ENCODE data around the gene IREB2.
"Not testable (repeated sequence)": the region's sequence is repeated elsewhere in the genome, so short reads cannot be mapped to it uniquely, and the experiment has no call there.

IREB2 gene

DNA sequence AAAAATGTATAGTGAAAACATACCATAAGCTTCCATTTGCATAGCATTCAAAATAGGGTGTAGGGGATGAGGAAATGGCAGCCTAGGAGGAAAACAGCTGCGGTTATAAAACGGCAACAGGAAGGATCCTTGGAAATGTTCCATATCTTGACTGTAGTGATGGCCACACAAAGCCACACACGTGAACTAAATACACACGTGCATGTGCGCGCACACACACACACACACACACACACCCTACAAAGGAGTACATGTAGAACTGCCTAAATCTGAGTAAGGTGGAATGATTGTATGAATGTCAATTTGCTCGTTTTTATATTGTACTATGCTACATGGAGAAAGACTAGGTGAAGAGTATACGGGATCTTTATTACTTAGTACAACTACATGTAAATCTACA is 3.9 kb upstream of the IREB2 start:
- no peak for DNase-seq (ENCODE audit: low spot score)

DNA sequence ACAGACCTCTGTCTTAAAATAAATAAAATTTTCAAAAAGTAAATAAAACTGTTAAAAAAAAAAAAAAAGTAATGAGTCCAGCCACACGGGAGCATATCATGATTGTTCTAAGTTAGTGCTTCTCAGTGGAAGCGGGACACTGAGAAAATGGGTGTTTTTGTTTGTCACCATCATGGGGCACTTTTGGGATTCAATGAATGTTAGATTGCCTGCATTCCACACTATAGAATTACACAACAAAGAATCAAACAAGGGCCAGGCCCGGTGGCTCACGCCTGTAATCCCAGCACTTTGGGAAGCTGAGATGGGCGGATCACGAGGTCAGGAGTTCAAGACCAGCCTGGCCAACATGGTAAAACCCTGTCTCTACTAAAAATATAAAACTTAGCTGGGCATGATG is 3.3 kb upstream of the IREB2 start:
- not testable (repeated sequence) for DNase-seq (ENCODE audit: low spot score)

DNA sequence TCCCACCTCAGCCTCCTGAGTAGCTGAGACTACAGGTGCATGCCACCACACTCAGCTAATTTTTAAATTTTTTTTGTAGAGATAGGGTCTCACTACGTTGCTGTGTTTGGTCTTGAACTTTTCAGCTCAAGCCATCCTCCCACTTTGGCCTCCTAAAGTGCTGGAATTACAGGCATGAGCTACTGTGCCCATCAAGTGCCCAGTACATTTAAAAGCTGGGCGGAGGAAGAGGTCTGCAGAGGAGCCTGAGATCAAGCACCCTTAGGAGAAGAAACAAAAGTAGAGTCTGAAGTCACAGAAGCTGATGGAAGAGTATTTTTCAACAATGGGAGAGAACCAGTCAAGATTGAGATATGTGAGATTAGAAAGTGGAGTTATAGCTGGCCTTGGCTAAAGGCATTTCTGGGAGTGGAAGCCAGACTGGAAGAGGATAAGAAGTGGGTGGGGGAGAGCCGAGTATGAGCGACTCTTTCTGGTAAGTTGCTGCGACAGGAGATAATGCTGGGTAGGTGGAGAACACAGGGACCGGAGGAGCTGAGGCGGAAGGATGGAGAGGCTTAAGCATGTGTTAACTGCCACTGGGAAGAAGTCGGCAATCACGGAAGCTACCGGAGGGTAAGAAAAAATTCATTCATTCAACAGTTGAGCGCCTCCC is 782 bp upstream of the IREB2 start:
- peak; percentile 24 for DNase-seq (ENCODE audit: low spot score)

DNA sequence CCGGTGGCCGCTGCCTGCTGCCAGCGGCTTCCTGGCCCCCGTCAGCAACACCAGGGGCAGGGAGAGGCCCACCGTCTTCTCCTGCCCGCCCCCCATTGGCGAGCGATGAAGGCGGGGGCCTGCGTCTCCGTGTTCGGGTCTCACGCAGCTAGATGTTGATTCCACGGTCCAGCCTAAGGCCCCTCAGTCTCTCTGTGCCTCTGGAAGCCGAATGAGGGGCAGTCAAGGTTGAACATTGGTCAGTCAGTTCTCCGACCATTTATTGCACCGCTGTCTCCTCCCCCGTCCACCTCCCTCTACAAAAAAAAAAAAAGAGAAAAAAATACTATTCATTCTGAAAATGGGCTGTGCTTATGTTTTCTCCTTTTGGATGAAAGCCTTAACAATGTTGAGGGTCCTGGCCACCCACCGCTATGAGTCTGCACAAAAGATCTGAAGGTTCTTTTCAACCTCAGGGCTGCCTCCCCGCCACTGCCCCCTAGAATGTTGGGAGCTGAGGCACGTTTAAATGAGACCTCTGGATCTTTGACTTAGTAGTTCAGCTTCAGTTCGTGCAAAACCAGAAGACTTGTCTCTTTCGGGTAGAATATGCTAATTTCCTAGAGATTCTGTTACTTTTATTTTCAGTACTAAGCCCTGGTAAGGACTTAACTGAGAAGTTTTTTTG is 736 bp downstream of the IREB2 start:
- no peak for DNase-seq (ENCODE audit: low spot score)

DNA sequence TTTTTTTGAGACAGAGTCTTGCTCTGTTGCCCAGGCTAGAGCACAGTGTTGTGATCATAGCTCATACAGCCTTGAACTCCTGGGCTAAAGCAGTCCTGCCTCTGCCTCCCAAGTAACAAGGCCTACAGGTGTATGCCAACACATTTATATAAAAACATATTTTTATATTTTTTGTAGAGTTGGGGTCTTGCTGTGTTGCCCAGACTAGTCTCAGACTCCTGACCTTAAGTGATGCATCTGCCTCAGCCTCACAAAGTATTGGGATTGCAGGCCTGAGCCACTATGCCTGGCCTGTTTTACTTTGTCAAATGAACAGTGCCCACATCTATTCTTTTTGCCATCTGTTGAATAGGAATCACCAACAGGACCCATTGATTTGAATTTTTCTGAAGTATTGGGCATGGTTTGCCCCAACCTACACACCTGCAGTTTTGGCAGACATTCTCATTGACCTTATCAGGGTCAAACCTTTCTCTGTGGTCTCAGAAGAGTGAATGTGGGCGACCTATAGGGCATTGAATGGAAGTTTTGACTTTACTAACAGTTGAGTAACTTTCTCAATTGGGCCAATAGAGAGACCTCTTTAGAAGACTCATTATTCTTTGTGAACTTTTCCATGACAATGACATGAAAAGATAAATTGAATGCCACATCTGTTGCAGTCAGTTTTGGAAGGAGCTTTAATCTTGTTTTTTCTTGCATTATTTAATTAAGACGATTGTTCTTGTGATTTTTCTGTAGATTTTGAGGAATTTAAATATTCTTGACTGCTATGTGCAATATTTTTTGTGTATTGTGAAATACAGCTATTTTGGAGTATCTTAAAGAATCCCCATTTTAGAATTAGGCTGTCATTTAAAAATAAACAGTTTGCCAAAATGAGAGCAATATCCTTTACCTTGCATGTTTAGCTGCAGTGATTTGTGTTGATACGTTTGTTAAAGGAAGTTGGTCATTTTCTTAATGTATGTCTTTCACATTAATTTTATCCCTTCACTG is 2.7 kb downstream of the IREB2 start:
- no peak for DNase-seq (ENCODE audit: low spot score)

DNA sequence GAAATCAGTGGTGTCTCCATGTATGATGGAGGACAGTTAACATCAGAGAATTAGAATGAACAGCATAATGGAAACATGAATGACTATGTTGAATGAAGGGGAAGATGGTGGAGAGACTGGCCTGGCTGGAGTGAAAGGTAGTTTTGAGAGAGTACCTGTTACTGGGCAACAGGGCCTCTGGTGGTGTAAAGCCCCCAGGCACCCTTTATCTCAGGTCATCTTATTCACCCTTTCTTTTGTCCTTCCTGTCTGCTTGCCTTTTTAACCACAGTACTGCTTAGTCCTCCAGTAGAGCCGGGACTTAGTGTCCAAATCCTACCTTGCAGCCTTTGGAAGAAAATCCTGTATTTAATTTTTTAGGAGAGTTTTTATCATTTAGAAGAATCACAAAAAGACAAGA is 6.2 kb downstream of the IREB2 start:
- no peak for DNase-seq (ENCODE audit: low spot score)

DNA sequence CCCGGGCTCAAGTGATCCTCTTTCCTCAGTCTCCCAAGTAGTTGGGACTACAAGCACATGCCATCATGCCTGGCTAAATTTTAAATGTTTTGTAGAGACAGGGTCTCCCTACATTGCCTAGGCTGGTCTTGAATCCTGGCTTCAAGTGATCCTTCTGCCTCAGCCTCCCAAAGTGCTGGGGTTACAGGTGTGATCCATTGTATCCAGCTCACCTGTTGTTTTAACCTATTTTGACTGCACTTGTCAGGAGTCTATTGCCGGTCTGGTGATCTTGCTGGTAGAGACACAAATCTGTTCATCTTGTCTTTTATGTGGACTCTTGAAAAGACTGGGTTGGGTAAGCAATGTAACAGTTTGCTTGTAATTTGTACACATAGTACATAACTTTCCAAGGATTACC is 7.9 kb downstream of the IREB2 start:
- no peak for DNase-seq (ENCODE audit: low spot score)

DNA sequence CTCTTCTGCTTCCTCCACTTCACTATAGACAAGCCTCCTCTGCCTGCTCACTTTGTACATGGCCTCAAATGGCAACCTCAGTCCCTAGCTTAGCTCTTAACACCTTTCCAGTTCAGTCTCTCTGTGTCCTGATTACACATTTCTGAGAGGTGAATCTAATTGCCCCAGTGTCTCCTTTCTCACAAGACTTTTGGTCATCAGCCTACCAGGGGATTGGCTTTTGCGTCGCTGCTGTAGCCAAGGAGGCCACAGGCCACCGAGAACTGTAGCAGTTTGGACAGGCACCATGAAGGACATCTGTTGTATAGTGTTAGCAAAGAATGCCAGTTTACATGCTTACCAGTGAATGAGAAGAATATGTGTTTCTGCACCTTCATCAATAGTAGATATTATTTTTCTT is 8.5 kb downstream of the IREB2 start:
- DNase-seq (ENCODE audit: low spot score): no peak

DNA sequence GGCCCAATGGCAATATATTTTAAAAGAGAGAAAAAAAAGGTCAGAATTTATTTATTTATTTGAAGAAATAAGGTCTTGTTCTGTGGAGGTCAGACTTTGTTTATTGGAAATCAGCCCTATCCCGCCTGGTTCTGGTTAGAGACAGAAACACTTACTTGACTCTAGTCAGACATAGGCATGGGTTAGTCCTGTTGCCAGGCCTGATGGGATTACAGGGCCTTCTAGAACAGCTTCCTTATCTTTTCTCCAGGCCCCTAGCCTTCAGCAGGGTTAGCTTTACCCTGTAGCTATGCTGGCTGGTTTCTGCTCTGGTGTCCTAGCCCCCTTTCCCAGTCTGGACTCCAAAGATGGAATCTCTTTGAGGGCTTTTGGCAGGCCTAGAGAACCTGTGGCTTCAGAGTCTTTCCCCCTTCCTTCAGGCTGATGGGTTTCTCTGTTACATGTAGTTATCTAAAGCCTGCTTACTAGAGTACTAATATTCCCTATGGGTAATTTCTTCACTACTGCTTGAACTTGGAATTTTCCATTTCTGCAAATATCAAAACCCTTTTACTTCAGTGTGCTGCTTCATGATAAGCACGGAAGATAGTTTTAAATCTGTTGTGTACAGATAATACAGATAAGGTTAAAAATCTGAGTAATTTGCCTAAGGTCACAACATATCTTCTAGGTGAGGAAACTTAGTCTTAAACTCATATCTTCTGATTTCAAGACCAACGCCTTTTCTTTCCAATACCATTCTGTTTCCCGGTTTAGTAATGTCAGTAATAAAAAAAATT is 10.6 kb downstream of the IREB2 start:
- DNase-seq (ENCODE audit: low spot score): no peak

DNA sequence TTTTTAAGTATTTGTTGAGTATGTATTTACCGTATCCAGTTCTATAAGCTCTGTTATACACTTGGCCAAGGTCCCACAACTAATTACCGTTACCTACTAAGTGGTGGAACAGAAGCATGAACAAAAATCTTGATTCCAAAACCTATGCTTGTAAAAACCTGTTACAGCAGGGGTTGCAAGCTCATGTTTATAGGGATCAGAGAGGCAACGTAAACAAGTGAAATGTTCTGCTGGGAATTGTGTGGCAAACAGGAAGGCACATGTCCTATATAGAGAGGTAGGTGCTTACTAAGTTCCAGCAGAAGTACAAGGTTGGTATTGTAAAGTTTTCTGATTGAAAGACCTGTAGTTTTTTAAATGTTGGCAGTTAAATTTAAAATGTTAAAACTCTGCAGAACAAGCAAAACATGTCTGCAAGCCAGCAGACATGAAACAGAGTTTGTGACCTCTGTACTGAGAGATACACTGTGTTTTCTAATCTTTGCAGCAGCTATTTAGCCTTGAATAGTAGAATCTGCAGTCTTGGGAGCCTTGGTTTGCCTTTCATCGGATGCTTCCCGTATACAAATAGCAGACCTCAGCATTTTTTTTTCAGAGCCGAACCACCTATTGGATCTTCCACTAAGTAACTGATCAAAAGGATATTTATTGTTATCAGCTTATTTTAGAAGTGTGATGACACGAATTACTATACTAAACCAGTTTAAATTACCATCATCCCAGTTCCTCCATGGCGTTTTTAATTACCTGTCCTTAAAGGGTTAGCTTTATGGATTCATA is 11.4 kb downstream of the IREB2 start:
- no peak for DNase-seq (ENCODE audit: low spot score)

DNA sequence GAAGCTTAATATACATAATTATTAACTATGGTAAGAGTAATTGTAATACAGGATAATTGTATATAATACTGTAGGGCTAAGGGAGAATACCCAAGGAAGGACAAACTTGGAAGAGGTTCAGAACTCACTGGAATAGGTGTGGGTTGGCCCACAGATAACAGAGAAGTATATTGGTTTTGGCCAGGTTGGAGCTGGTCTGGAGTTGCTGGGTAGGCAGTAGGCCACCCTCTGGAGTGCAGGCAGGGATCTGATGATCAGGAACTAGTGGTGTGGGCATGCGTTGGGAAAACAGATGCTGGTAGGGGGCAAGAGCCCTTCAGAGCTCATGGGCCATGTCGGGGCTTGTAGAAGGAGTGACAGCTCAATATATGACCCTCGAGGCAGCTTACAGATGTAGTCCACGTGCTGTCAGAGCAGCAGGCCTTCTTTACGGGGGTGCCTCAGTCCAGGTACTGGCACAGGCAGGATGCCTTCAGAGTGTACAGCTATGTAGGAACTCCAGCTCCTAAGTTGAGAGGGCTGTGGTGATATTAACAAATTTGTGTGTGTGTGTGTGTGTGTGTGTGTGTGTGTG is 12.4 kb downstream of the IREB2 start:
- no peak for DNase-seq (ENCODE audit: low spot score)

DNA sequence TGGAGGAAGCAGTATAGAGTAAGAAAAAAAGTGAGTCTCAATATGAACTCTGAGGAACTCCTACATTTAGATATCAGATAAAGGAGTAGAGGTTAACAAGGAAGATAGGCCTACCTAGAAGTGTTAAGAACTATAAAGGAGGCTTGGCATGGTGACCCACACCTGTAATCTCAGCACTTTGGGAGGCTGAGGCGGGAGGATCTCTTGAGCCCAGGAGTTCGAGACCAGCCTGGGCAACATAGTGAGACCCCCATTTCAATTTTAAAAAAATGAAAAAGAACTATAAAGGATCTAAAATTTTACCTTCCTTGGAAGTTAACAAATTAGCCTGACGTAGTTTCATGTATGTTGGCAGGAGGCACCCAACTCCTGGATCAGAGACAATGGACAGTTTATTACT is 14.5 kb downstream of the IREB2 start:
- no peak for DNase-seq (ENCODE audit: low spot score)

DNA sequence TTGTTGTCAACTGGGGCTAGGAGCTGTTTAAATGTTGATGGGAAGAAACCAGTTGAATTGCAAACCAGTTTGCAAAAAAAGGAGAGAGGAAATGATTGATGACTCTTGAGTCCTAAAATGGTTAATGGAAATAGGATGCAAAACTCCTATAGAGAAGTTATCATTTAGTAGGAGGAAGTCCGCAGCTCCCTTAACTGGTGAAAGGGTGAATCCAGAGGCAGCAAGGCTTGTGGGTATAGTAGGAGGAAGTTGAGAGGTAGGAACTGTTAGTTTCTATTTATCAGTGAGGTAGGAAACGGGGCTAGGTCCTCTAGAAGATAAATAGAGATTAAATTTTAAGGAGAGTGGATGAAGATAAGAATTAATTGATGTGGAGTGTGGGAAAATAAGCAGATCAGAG is 15.4 kb downstream of the IREB2 start:
- no peak for DNase-seq (ENCODE audit: low spot score)

DNA sequence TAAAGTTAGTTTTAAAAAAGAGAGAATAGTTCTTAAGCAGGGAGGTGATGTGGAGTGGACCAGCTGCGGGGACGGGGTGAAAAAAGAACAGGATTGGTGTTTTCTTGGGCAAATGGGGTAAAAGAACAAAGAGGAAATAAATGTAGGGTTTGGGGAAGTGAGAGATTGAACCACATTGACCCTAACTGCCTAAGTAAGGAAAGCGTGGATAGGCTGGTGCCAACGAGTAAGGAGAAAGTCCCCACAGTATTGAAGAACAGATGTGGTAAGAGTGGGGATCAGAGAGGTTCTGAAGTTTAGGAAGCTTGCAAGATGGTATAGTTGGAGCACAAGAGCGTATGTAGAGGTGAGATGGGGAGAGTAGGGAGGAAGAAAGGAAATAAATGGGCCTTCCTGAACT is 17.0 kb downstream of the IREB2 start:
- DNase-seq (ENCODE audit: low spot score): no peak

DNA sequence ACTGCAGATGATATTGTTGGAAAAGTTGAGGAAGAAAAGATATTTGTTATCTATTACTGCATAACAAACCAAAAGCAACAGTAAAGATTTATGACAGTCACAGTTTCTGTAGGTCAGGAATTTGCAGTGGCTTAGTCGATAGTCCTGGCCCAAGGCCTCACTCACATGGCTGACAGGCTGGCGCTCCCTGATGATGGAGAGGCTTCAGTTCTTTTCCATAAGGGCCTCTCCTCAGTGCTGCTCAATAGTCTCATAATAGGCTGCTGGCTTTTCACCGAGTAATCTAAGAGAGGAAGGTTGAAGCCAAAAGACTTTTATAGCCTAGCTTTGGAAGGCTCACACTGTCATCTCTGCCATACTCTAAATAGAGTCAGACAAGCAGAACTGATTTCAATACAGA is 17.7 kb downstream of the IREB2 start:
- DNase-seq (ENCODE audit: low spot score): no peak

DNA sequence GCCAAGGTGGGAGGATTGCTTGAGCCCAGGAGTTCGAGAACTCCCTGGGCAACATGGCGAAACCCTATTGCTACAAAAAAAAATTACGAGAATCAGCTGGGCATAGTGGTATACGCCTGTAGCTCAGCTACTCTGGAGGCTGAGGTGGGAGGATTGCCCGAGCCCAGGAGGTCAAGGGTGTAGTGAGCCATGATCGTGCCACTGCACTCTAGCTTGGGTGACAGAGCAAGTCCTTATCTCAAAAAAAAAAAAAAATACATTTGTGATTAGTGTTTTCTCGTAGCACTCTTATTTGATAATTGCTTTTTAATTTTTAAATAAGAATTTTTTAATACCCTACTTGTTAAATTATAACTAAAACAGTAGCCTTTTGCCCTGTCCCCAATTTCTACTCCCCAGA is 18.4 kb downstream of the IREB2 start:
- no peak for DNase-seq (ENCODE audit: low spot score)

DNA sequence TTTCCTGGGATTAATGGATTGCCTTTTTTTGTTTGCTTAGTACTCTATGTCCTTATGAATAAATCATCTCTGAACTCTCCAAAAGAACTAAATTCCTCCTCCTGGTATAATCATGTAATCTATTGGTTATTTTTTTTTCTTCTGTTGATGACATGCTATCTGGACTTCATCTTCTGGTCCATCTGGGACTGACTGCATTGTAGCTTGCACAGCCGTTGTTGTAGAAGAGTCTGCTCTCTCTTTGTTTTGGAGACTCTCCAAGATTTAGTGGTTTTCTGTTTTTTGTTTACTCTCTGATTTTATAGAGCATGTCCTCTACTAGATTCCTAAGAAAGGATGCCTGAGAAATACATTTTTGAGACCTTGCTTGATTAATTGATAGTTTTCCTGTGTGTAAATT is 19.1 kb downstream of the IREB2 start:
- DNase-seq (ENCODE audit: low spot score): no peak

DNA sequence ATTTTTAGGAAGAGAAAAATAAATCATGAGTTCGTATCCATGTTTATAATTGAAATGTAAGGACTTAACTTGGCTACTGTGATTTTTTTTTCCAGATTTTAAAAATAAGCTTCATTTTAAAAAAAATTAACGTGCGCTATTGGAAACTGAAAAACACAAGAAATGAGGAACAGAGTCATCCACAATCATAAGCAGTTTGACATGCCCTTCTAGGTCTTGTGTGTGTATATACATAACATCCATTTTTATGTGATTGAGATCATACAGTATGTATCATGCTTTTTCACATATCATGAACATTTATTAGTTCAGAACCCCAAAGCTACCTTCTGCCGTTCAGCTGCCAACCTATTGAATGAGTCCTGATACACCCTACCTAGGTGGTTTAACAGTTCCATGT is 22.7 kb downstream of the IREB2 start:
- no peak for DNase-seq (ENCODE audit: low spot score)

DNA sequence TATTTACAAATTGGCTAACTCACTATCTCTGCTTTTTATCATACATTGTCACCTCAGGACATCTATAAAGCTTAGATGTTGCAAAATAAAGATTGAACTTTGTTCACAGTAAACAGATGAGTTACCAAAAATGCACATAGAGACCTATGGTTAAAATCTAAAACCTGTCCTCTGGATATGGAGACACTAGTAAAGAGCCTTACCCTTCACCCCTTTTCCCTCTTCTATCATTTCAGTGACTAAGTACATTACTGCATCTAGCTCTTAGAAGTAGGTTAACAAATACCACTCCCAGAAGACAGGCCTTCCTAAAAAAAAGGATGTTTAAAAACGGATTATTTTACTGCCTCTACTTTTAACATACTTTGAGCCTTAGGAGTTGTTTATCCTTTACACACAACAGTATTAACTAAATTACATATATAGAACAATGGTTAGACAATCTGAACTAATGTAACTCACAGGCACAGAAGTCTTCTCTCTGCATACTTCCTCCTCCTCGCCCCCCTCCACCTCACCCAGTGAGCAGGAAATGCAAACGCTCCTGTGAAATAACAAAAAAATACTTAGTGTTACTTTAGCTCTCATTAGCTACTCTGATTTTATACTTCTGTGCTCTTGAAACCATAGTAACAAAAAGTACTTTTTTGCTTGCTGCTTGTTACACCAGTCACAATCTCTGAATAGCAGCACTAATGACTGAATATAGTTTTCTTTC is 23.3 kb downstream of the IREB2 start:
- DNase-seq (ENCODE audit: low spot score): no peak

DNA sequence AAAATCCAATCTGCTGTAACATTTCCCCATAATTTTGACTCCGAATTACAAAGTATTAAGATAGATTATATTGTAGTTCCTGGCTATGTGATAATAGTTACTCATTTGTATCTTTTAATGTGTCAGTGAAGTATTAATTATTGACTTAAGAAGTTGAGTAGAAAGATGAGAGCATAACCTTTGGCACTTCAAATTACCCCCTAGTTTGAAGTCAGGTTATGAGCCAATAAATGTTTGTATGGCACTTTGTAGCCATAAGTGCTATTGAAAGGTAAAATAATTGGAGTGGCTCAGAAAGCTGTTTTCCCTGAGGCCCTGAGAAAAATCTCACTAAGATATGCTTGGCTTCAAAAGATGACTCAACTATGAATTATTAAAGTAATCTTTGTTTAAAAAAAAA is 31.0 kb downstream of the IREB2 start:
- DNase-seq (ENCODE audit: low spot score): no peak

Measured in COLO829 (cell line).